ENCODE results near the gene COL25A1.

DNA sequence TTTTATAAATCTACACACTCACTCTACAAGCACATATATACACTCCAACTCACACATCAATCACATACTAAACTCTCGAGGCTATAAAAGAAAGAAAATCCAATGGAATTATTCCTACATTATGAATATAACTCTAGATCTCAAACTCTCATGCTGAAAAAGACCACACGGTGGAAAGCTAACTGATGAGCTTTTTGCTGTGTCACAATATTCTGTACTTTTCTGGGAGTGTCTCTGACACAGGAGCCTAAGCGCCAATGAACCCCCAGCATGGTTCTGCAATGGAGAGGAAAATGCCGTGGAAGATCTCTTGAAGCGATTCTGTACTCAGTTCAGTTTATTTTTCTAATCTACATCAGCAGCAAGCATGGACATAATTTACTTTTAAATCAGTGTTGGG is 415.4 kb downstream of the COL25A1 start:
- TF ChIP-seq, protein P1, sequence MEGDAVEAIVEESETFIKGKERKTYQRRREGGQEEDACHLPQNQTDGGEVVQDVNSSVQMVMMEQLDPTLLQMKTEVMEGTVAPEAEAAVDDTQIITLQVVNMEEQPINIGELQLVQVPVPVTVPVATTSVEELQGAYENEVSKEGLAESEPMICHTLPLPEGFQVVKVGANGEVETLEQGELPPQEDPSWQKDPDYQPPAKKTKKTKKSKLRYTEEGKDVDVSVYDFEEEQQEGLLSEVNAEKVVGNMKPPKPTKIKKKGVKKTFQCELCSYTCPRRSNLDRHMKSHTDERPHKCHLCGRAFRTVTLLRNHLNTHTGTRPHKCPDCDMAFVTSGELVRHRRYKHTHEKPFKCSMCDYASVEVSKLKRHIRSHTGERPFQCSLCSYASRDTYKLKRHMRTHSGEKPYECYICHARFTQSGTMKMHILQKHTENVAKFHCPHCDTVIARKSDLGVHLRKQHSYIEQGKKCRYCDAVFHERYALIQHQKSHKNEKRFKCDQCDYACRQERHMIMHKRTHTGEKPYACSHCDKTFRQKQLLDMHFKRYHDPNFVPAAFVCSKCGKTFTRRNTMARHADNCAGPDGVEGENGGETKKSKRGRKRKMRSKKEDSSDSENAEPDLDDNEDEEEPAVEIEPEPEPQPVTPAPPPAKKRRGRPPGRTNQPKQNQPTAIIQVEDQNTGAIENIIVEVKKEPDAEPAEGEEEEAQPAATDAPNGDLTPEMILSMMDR (IDR thresholded peaks at IDR 0.05; ENCODE audit: extremely low read depth in 1 of 2, insufficient read depth in 1 of 2, low read depth in 1 of 2, low read length in 2 of 2) = no peak
- no peak for TF ChIP-seq EZH2 (IDR thresholded peaks at IDR 0.05; ENCODE audit: borderline replicate concordance, low read depth, low read length, severe bottlenecking)
- no peak for TF ChIP-seq POLR2AphosphoS5 (IDR thresholded peaks at IDR 0.05; ENCODE audit: insufficient read depth, low read depth, low read length)
- TF ChIP-seq POLR2A (IDR thresholded peaks at IDR 0.05; ENCODE audit: low read depth, low read length) = no peak
- no peak for TF ChIP-seq JUN (IDR thresholded peaks at IDR 0.05; ENCODE audit: borderline replicate concordance, insufficient read depth, insufficient read length, low read depth)
